ENCODE data around the gene TTLL11. TPM values are rescaled to one million over a fixed set of nuclear protein-coding genes. Genes with fewer than 3 reads are reported as not detected.

Gene TTLL11
- total and polyA plus RNA-seq, 4 donors = 3.6 to 7.8 (median 5.9) TPM

DNA sequence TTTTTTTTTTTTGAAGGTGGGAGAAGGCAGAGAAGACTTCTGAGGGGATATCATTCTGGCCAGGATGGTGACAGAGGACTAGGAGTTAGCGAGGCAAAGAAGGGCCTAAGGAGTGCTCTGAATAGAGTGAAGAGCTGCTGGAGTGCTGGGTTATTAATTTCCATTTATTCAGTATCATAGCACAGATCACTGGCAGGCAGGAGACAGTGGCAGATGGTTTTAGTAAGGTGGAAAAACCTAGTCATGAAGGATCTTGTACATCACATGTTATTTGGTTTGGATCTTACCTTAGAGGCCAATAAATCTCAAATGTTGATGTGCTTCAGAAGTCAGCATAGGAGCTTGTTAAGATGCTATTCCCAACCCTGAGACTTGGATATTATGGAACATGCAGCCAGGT, 165.5 kb downstream of the TTLL11 start:
- Histone ChIP-seq H3K36me3 (ENCODE audit: control insufficient read depth in 4 of 4, insufficient read depth in 4 of 4, low read length in 4 of 4) (no peaks in the 10 kb centered on the region), H3K9me3 (ENCODE audit: control insufficient read depth in 4 of 4, insufficient read depth in 3 of 4, low read length in 3 of 4) (no peaks in the 10 kb centered on the region), H3K27me3 (ENCODE audit: control insufficient read depth in 3 of 3, insufficient read depth in 3 of 3, low read length in 2 of 3) (no peaks in the 10 kb centered on the region), H3K4me1 (ENCODE audit: control insufficient read depth in 5 of 5, insufficient read depth in 5 of 5, low read length in 5 of 5) (no peaks in the 10 kb centered on the region), H3K4me3 (no peak overlapping the region), H3K27ac (ENCODE audit: low read depth in 1 of 2, low read length in 1 of 2) (no peak overlapping the region), H3K9ac (ENCODE audit: insufficient read depth in 1 of 2, low read length in 2 of 2) (no peak overlapping the region)
- TF ChIP-seq, protein P1, sequence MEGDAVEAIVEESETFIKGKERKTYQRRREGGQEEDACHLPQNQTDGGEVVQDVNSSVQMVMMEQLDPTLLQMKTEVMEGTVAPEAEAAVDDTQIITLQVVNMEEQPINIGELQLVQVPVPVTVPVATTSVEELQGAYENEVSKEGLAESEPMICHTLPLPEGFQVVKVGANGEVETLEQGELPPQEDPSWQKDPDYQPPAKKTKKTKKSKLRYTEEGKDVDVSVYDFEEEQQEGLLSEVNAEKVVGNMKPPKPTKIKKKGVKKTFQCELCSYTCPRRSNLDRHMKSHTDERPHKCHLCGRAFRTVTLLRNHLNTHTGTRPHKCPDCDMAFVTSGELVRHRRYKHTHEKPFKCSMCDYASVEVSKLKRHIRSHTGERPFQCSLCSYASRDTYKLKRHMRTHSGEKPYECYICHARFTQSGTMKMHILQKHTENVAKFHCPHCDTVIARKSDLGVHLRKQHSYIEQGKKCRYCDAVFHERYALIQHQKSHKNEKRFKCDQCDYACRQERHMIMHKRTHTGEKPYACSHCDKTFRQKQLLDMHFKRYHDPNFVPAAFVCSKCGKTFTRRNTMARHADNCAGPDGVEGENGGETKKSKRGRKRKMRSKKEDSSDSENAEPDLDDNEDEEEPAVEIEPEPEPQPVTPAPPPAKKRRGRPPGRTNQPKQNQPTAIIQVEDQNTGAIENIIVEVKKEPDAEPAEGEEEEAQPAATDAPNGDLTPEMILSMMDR (IDR thresholded peaks at IDR 0.05; ENCODE audit: control extremely low read depth, extremely low read depth) = no peak
- 95 to 96% methylated on average over 1 of the region's 1 CpG for WGBS, 2 donors
- DNase-seq (no peak), ATAC-seq (ENCODE audit: insufficient read depth, low FRiP score) (no peak)

DNA sequence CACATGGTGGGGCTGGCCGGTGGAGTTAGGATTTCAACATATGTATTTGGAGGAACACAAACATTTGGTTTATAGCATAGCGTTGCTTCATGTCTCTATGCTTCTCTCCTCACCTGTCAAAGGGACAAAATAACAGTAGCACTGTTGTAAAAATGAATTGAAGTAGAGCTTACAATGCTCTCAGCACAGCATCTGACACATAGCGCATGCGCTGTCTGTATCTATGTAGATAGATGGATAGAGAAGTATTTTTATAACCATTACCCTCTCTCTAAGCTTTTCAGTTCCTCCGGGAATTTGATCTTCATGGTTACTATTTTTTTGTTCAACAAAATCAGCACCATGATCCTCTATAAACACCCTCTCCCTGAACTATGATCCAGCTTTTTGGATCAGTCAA, 166.0 kb downstream of the TTLL11 start:
- H3K9ac ChIP-seq (ENCODE audit: insufficient read depth in 1 of 2, low read length in 2 of 2) = no peak overlapping the region
- H3K4me1 ChIP-seq (ENCODE audit: control insufficient read depth in 5 of 5, insufficient read depth in 5 of 5, low read length in 5 of 5) = no peaks in the 10 kb centered on the region
- no peaks in the 10 kb centered on the region for H3K9me3 ChIP-seq (ENCODE audit: control insufficient read depth in 4 of 4, insufficient read depth in 3 of 4, low read length in 3 of 4)
- no peaks in the 10 kb centered on the region for H3K36me3 ChIP-seq (ENCODE audit: control insufficient read depth in 4 of 4, insufficient read depth in 4 of 4, low read length in 4 of 4)
- H3K4me3 ChIP-seq = no peak overlapping the region
- H3K27ac ChIP-seq (ENCODE audit: low read depth in 1 of 2, low read length in 1 of 2) = no peak overlapping the region
- H3K27me3 ChIP-seq (ENCODE audit: control insufficient read depth in 3 of 3, insufficient read depth in 3 of 3, low read length in 2 of 3) = no peaks in the 10 kb centered on the region
- DNase-seq (no peak), ATAC-seq (ENCODE audit: insufficient read depth, low FRiP score) (no peak)
- 87 to 93% methylated on average over 5 of the region's 5 CpGs for WGBS, 2 donors
- TF ChIP-seq, protein P1 (IDR thresholded peaks at IDR 0.05; ENCODE audit: control extremely low read depth, extremely low read depth) = no peak

DNA sequence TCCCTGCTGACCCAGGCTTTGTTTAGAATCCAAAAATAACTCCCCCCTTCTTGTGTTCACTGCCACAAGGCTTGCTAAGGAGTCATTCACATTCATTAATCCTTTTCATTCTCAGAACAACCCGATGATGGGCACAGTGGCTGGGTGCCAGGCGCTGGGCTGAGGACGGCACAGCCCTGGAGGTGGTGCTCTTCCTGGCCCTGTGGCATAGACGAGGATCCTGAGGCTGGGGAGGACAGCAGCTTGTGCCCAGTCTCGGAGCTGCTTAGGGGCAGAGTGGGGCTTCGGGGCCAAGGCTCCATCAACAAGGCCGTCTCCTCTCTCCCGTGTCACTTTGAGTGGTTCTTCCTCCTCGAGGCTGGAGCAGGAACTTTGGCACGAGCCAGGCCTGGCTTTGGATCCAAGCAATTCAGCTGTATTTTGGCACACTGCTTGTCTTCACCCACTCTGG, 166.7 kb downstream of the TTLL11 start:
- Histone ChIP-seq H3K4me3 (no peak overlapping the region), H3K27me3 (ENCODE audit: control insufficient read depth in 3 of 3, insufficient read depth in 3 of 3, low read length in 2 of 3) (no peaks in the 10 kb centered on the region), H3K9me3 (ENCODE audit: control insufficient read depth in 4 of 4, insufficient read depth in 3 of 4, low read length in 3 of 4) (no peaks in the 10 kb centered on the region), H3K36me3 (ENCODE audit: control insufficient read depth in 4 of 4, insufficient read depth in 4 of 4, low read length in 4 of 4) (no peaks in the 10 kb centered on the region), H3K4me1 (ENCODE audit: control insufficient read depth in 5 of 5, insufficient read depth in 5 of 5, low read length in 5 of 5) (no peaks in the 10 kb centered on the region), H3K9ac (ENCODE audit: insufficient read depth in 1 of 2, low read length in 2 of 2) (no peak overlapping the region), H3K27ac (ENCODE audit: low read depth in 1 of 2, low read length in 1 of 2) (no peak overlapping the region)
- DNase-seq (peak in 1 of 3 donors; percentile 11), ATAC-seq (ENCODE audit: insufficient read depth, low FRiP score) (no peak)
- WGBS, 2 donors = 84 to 85% methylated on average over 10 of the region's 10 CpGs
- TF ChIP-seq, protein P1 (IDR thresholded peaks at IDR 0.05; ENCODE audit: control extremely low read depth, extremely low read depth) = no peak

DNA sequence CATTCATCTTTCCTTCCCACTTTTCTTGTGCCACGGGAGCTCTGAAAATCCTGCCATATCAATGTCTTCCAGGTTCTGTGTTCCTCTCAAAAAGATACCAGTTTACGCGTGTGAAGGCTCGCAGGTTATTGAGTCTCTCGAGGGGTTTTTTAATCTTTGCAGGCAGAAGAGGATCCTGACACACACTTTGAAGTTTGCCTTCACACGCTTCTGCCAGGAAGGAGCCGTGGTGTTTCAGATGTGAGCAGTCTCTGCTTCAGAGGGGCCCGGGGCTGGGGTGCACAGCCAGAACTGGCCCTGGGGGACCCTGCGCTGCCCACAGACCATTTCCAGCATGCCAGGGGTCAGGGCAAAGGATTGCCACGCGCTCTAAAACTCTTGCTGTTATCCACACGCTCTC, 167.2 kb downstream of the TTLL11 start:
- TF ChIP-seq, protein P1 (IDR thresholded peaks at IDR 0.05; ENCODE audit: control extremely low read depth, extremely low read depth) = no peak
- 92 to 93% methylated on average over 12 of the region's 12 CpGs for WGBS, 2 donors
- no peak overlapping the region for H3K4me3 ChIP-seq
- H3K36me3 ChIP-seq (ENCODE audit: control insufficient read depth in 4 of 4, insufficient read depth in 4 of 4, low read length in 4 of 4) = no peaks in the 10 kb centered on the region
- H3K27ac ChIP-seq (ENCODE audit: low read depth in 1 of 2, low read length in 1 of 2) = no peak overlapping the region
- no peaks in the 10 kb centered on the region for H3K27me3 ChIP-seq (ENCODE audit: control insufficient read depth in 3 of 3, insufficient read depth in 3 of 3, low read length in 2 of 3)
- H3K9me3 ChIP-seq (ENCODE audit: control insufficient read depth in 4 of 4, insufficient read depth in 3 of 4, low read length in 3 of 4) = no peaks in the 10 kb centered on the region
- no peak overlapping the region for H3K9ac ChIP-seq (ENCODE audit: insufficient read depth in 1 of 2, low read length in 2 of 2)
- ATAC-seq (ENCODE audit: insufficient read depth, low FRiP score) (no peak), DNase-seq (no peak)
- H3K4me1 ChIP-seq (ENCODE audit: control insufficient read depth in 5 of 5, insufficient read depth in 5 of 5, low read length in 5 of 5) = no peaks in the 10 kb centered on the region
